Superior temporal gyrus (tissue), 1 donor: Measurements from ENCODE around the gene CPB2.

ENCODE experiments used
- DNase-seq: peaks from one replicate; pipeline ENCODE4 v3.0.0-alpha.2; 2016; ENCODE audit errors: extremely low spot score

Gene CPB2

GRCh38 chr13:46052319-46053161, 52.3 kb downstream of the CPB2 start, which contains the start of gene ZC3H13:
Gene ZC3H13 (minus strand): TSS chr13:46052746. CDS start chr13:46045507, 7,239 bp downstream.
- peak; percentile 99 for DNase-seq

- DNase-seq: peak; percentile 50
Observed at GRCh38 chr13:46051968-46052318, 52.9 kb downstream of the CPB2 start.

- no peak for DNase-seq
Observed at GRCh38 chr13:46050771-46051170, 54.1 kb downstream of the CPB2 start.

GRCh38 chr13:46045424-46045823, 59.4 kb downstream of the CPB2 start:
- DNase-seq: no peak

- no peak for DNase-seq
Observed at GRCh38 chr13:46043647-46044046, 61.2 kb downstream of the CPB2 start.

- DNase-seq: no peak
Observed at GRCh38 chr13:46041419-46041839, 63.4 kb downstream of the CPB2 start.

- DNase-seq: no peak
Observed at GRCh38 chr13:46040763-46041162, 64.1 kb downstream of the CPB2 start.

- no peak for DNase-seq
Observed at GRCh38 chr13:46039411-46040182, 65.2 kb downstream of the CPB2 start.

GRCh38 chr13:46038296-46038695, 66.5 kb downstream of the CPB2 start:
- no peak for DNase-seq

- no peak for DNase-seq
Observed at GRCh38 chr13:46035066-46035465, 69.8 kb downstream of the CPB2 start.

GRCh38 chr13:46032341-46032740, 72.5 kb downstream of the CPB2 start:
- no peak for DNase-seq

GRCh38 chr13:46031581-46032263, 73.1 kb downstream of the CPB2 start:
- DNase-seq: no peak

- DNase-seq: no peak
Observed at GRCh38 chr13:46025157-46025556, 79.7 kb downstream of the CPB2 start.

- no peak for DNase-seq
Observed at GRCh38 chr13:46022481-46022880, 82.4 kb downstream of the CPB2 start.

GRCh38 chr13:46016216-46016615, 88.6 kb downstream of the CPB2 start:
- no peak for DNase-seq

GRCh38 chr13:46015366-46015765, 89.5 kb downstream of the CPB2 start:
- DNase-seq: no peak

- DNase-seq: no peak
Observed at GRCh38 chr13:46012404-46012803, 92.4 kb downstream of the CPB2 start.

- DNase-seq: peak; percentile 51
Observed at GRCh38 chr13:46010148-46010547, 94.7 kb downstream of the CPB2 start.

GRCh38 chr13:46008631-46009030, 96.2 kb downstream of the CPB2 start:
- DNase-seq: no peak

GRCh38 chr13:46006688-46007452, 98.0 kb downstream of the CPB2 start:
- no peak for DNase-seq

GRCh38 chr13:46004491-46004890, 100.3 kb downstream of the CPB2 start:
- no peak for DNase-seq
